ENCODE measurements around the gene FAF1. TPM values are rescaled to one million over a fixed set of nuclear protein-coding genes. Genes with fewer than 3 reads are reported as not detected.

Gene FAF1
- total RNA-seq, 1 experiment from 2014 or later = 73.2 TPM

- no peak overlapping the region for H3K4me3 ChIP-seq (replicated peaks in 1 of 2; ENCODE audit: low read depth in 1 of 2, low read length in 2 of 2)
- RAD21 ChIA-PET (ENCODE audit: low non-redundant PET in 1 of 2, low total read pairs in 2 of 2, uncharacterized antibody in 2 of 2, unreplicated experiment in 2 of 2) = no interaction called here
- H3K27me3 ChIP-seq (ENCODE audit: insufficient read depth, low read length) = no peaks in the 10 kb centered on the region
- ATAC-seq (no peak), DNase-seq (ENCODE audit: low read depth, low spot score) (no peak)
- no peaks in the 10 kb centered on the region; the same call in 1 of the 2 replicates for H3K9me2 ChIP-seq (ENCODE audit: insufficient read depth)
- no peaks in the 10 kb centered on the region for H4K20me1 ChIP-seq (ENCODE audit: insufficient read depth)
- CTCF ChIA-PET = no interaction called here
- H3K4me2 ChIP-seq (ENCODE audit: low read length) = no peak overlapping the region
- H3K27ac ChIP-seq (ENCODE audit: low read depth, low read length) = no peak overlapping the region
- TF ChIP-seq YY1 (IDR thresholded peaks at IDR 0.05; ENCODE audit: extremely low read depth, insufficient replicate concordance, low read depth, low read length) (no peak), SP1 (IDR thresholded peaks at IDR 0.05; ENCODE audit: low read depth) (no peak), EZH2phosphoT487 (IDR thresholded peaks at IDR 0.05; ENCODE audit: borderline replicate concordance) (no peak), ATF3 (IDR thresholded peaks at IDR 0.05) (no peak), JUND (IDR thresholded peaks at IDR 0.05) (no peak), ELF1 (IDR thresholded peaks at IDR 0.05; ENCODE audit: borderline replicate concordance, low read depth) (no peak), ZNF274 (IDR thresholded peaks at IDR 0.05; ENCODE audit: low read depth, low read length) (no peak), MAX (IDR thresholded peaks at IDR 0.05) (no peak), SIN3A (IDR thresholded peaks at IDR 0.05; ENCODE audit: low read depth) (no peak), POLR2A (IDR thresholded peaks at IDR 0.05; ENCODE audit: borderline replicate concordance, extremely low read depth, insufficient read depth, insufficient read length) (no peak), CTCF (IDR thresholded peaks at IDR 0.05 in 2 of 3, conservative IDR thresholded peaks at IDR 0.05 in 1 of 3; ENCODE audit: borderline replicate concordance in 1 of 3, insufficient read depth in 1 of 3, low read depth in 2 of 3, low read length in 2 of 3) (no peak), SRF (IDR thresholded peaks at IDR 0.05; ENCODE audit: low read depth) (no peak), CEBPB (IDR thresholded peaks at IDR 0.05; ENCODE audit: low read depth) (no peak)
- TF ChIP-seq, protein P1, sequence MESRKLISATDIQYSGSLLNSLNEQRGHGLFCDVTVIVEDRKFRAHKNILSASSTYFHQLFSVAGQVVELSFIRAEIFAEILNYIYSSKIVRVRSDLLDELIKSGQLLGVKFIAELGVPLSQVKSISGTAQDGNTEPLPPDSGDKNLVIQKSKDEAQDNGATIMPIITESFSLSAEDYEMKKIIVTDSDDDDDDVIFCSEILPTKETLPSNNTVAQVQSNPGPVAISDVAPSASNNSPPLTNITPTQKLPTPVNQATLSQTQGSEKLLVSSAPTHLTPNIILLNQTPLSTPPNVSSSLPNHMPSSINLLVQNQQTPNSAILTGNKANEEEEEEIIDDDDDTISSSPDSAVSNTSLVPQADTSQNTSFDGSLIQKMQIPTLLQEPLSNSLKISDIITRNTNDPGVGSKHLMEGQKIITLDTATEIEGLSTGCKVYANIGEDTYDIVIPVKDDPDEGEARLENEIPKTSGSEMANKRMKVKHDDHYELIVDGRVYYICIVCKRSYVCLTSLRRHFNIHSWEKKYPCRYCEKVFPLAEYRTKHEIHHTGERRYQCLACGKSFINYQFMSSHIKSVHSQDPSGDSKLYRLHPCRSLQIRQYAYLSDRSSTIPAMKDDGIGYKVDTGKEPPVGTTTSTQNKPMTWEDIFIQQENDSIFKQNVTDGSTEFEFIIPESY (IDR thresholded peaks at IDR 0.05; ENCODE audit: extremely low read depth, insufficient replicate concordance, low read length) = no peak
- POLR2A ChIA-PET = no interaction called here
- no peak overlapping the region for H2AFZ ChIP-seq (ENCODE audit: low read depth, low read length, poor library complexity, severe bottlenecking)
- no peak overlapping the region for H3K9ac ChIP-seq (ENCODE audit: low read length)
- H3K4me1 ChIP-seq (ENCODE audit: control insufficient read depth in 1 of 2, insufficient read depth in 2 of 2, low read length in 2 of 2) = peaks cover 6 to 22% of the 10 kb centered on the region in 2 experiments; a peak in 3 of 4 replicates
- BruUV-seq (replicated peaks) = no TSS peak
- H3K79me2 ChIP-seq (ENCODE audit: insufficient read depth, low read length) = no peaks in the 10 kb centered on the region
- H3K9me3 ChIP-seq (ENCODE audit: control insufficient read depth in 1 of 2, insufficient read depth in 1 of 2, low read depth in 1 of 2, low read length in 2 of 2) = no peaks in the 10 kb centered on the region
- no peaks in the 10 kb centered on the region for H3K36me3 ChIP-seq (ENCODE audit: control insufficient read depth in 1 of 2, insufficient read depth in 2 of 2, low read length in 2 of 2)
- intact Hi-C loops (cut with micrococcal nuclease) = no loop called here
These were observed 15.4 kb upstream of the FAF1 start for GRCh38 chr1:50975436-50975835.
